Heart right ventricle (tissue), 16 donors: ENCODE data around the gene TAS2R39. TPM values are rescaled to one million over a fixed set of nuclear protein-coding genes. Genes with fewer than 3 reads are reported as not detected.

Experiments
- ATAC-seq, 8 donors: fragments of 200-7000 bp; cut with Tn5 transposase; one replicate each; pipeline ENCODE4 v1.9.1; 2020; ENCODE audit warnings: mild to moderate bottlenecking in 8 of 8, moderate library complexity in 8 of 8, moderate number of reproducible peaks in 1 of 8
- DNase-seq, 2 donors: peaks; one replicate each; pipeline ENCODE4 v3.0.0-alpha.2; 2020
- H3K27ac ChIP-seq, 10 donors: fragments of 200-600 bp; sonication (generic) in 2 of 10; one replicate each; pipeline versions ENCODE4 v1.5.0 to v1.8.0; 2020 to 2022; ENCODE audit warnings: mild to moderate bottlenecking in 3 of 10
- H3K27me3 ChIP-seq, 7 donors: fragments of 200-600 bp; one replicate each; pipeline ENCODE4 v1.8.0; 2021 to 2022; ENCODE audit warnings: mild to moderate bottlenecking in 2 of 7
- H3K36me3 ChIP-seq, 9 donors: fragments of 200-600 bp; sonication (generic) in 1 of 9; one replicate each; pipeline versions ENCODE4 v1.5.0 to v1.8.0; 2020 to 2022; ENCODE audit warnings: mild to moderate bottlenecking in 2 of 9
- H3K4me1 ChIP-seq, 9 donors: fragments of 200-600 bp; sonication (generic) in 1 of 9; one replicate each; pipeline versions ENCODE4 v1.5.0 to v1.8.0; 2020 to 2022; ENCODE audit warnings: mild to moderate bottlenecking in 4 of 9
- H3K4me3 ChIP-seq, 10 donors: fragments of 200-600 bp; sonication (generic) in 2 of 10; one replicate each; pipeline versions ENCODE4 v1.5.0 to v1.8.0; 2020 to 2022; ENCODE audit warnings: mild to moderate bottlenecking in 7 of 10, moderate library complexity in 2 of 10
- H3K9me3 ChIP-seq, 11 donors: fragments of 200-600 bp in 10 of 11; sonication (generic) in 2 of 11; one replicate each; pipeline versions ENCODE4 v1.5.0 to v1.8.0; 2013 to 2022; ENCODE audit warnings: mild to moderate bottlenecking in 2 of 11, control low read depth in 1 of 11, moderate library complexity in 1 of 11
- WGBS, 2 donors: extraction: QIAGEN DNeasy Blood & Tissue Kit; methylation state at CpG; one replicate each; pipeline ENCODE4 v1.1.7; 2013; ENCODE audit warnings: inconsistent platforms in 1 of 2; 5-methylcytosine and 5-hydroxymethylcytosine counted together
- intact Hi-C, 10 donors: fragments of 100-400 bp; cut with DNase I; formaldehyde crosslinking; loops; one replicate each; pipeline versions ENCODE4 v1.11.1 to v1.14.2; 2022
- polyA plus RNA-seq, 2 donors: library from polyadenylated mRNA; stranded (reverse); fragments of 200-250 nt; gene quantifications; one replicate each; pipeline ENCODE4 v1.2.3, GENCODE V29; 2013
- total RNA-seq, 10 donors: library from RNA; stranded (reverse); fragmentation: NEBNext Ultra II Directional in 3 of 10; extraction: Animal tissue kit (Norgen Biotek cat#: 25700) in 3 of 10; gene quantifications; one replicate each; pipeline versions ENCODE4 v1.2.1 to v1.2.4, GENCODE V29; 2021 to 2023
- TF ChIP-seq, protein P1 (sequence below), 9 donors: fragments of 200-600 bp; sonication (generic) in 2 of 9; IDR thresholded peaks; one replicate each; pipeline versions ENCODE4 v1.5.0 to v1.8.0; 2021 to 2022; ENCODE audit warnings: antibody characterized with exemption in 9 of 9, mild to moderate bottlenecking in 5 of 9, moderate library complexity in 1 of 9
- donor health status: Arrhythmogenic right ventricular cardiomyopathy.
- donor health status: ischemic (EF 13 %, LVEDD 7.1; RV severe dilation, severe dysfunction).
- donor health status: healthy with polysubstance abuse.
- donor health status: DM: no; HTN: yes; CAD: no.
- donor health status: DM: no; HTN: no; CAD: no.
- donor health status: ischemic (EF 25% LVEDD 6.9; RV normal size, moderate dysfunction).
- donor health status: ischemic (EF 25% LVEDD 5.7; RV mildly dilated, moderate dysfunction).
- donor health status: healthy.
- donor health status: DM: yes; HTN: yes; CAD: no.
- donor health status: Ischemic cardiomyopathy.
- donor health status: ischemic (EF 35%, LVEDD 5.7; RV mildly dilated, moderate dysfunction).
- donor health status: nonischemic (EF 11% LVEDD 7.7; RV severe dilation, severe dysfunction).
- donor health status: DM: yes; HTN: yes; CAD: no.
- donor health status: PGD.
- donor health status: ischemic (EF 29% LVEDD 5.4; RV normal size, mild dysfunction).
- donor health status: nonischemic (EF 23%, LVEDD 6.1; RV moderate dilation, normal function).

The TAS2R39 gene
- total and polyA plus RNA-seq, 12 donors, result not detected

DNA sequence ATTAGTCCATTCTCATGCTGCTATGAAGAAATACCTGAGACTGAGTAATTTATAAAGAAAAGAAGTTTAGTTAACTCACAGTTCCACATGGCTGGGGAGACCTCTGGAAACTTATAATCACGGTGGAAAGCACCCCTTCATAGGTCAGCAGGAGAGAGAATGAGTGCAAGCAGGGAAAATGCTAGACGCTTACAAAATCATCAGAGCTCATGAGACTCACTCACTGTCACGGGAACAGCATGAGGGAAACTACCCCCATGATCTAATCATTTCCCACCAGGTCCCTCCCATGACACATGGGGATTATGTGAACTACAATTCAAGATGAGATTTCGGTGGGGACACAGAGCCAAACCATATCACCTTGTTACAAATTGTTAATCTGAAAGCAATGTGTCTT lies 15.8 kb downstream of the TAS2R39 start:
- H3K36me3 ChIP-seq, result no peaks in the 10 kb centered on the region
- intact Hi-C loops, result no loop called here
- H3K4me3 ChIP-seq, result no peak overlapping the region
- 64 to 67% methylated on average over 4 of the region's 4 CpGs for WGBS, 2 donors
- DNase-seq (no peak), ATAC-seq (no peak)
- no peak overlapping the region for H3K27ac ChIP-seq
- peaks cover 0 to 33% (median 0%) of the 10 kb centered on the region in 11 donors for H3K9me3 ChIP-seq
- TF ChIP-seq, protein P1, sequence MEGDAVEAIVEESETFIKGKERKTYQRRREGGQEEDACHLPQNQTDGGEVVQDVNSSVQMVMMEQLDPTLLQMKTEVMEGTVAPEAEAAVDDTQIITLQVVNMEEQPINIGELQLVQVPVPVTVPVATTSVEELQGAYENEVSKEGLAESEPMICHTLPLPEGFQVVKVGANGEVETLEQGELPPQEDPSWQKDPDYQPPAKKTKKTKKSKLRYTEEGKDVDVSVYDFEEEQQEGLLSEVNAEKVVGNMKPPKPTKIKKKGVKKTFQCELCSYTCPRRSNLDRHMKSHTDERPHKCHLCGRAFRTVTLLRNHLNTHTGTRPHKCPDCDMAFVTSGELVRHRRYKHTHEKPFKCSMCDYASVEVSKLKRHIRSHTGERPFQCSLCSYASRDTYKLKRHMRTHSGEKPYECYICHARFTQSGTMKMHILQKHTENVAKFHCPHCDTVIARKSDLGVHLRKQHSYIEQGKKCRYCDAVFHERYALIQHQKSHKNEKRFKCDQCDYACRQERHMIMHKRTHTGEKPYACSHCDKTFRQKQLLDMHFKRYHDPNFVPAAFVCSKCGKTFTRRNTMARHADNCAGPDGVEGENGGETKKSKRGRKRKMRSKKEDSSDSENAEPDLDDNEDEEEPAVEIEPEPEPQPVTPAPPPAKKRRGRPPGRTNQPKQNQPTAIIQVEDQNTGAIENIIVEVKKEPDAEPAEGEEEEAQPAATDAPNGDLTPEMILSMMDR (IDR thresholded peaks at IDR 0.05), result no peak
- H3K27me3 ChIP-seq, result peaks cover 0 to 4% (median 0%) of the 10 kb centered on the region in 7 donors
- no peaks in the 10 kb centered on the region for H3K4me1 ChIP-seq

DNA sequence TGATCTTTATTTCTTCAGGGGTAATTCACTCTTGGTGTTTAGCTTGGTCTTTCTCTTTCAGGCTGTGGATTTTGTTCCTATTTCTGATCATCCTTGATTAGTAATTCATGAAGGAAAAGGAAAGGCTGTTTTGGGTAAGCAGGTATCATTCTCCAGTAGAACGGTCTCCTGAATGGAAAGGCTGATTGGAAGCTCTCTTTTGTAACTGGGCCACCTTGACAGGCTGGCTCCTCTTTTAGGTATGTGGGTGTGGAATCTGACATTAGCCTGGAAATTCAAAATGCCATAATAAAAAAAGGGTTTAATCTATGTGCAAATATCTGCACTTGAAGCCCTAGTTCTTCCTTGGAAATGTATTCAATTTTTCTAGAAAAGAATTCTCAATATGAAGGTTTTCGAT lies 18.9 kb downstream of the TAS2R39 start:
- intact Hi-C loops, result loop anchor here in 1 of 10 donors (10.0 kb wide), 1 partner anchor 347 kb away; the partner anchor contains the start of gene EPHB6
- no peak overlapping the region for H3K4me3 ChIP-seq
- peaks cover 0 to 4% (median 0%) of the 10 kb centered on the region in 7 donors for H3K27me3 ChIP-seq
- peaks cover 0 to 20% (median 0%) of the 10 kb centered on the region in 11 donors for H3K9me3 ChIP-seq
- ATAC-seq, result no peak
- TF ChIP-seq, protein P1 (IDR thresholded peaks at IDR 0.05), result no peak
- no peaks in the 10 kb centered on the region for H3K36me3 ChIP-seq
- 86 to 93% methylated on average over 2 of the region's 2 CpGs for WGBS, 2 donors
- DNase-seq, result no peak
- H3K27ac ChIP-seq, result no peak overlapping the region
- peaks cover 0 to 10% (median 0%) of the 10 kb centered on the region in 9 donors for H3K4me1 ChIP-seq

- intact Hi-C loops, result loop anchor here in 1 of 10 donors (10.0 kb wide), 1 partner anchor 349 kb away; the partner anchor contains the start of gene EPHB6
- ATAC-seq (no peak), DNase-seq (no peak)
- Histone ChIP-seq H3K36me3 (no peaks in the 10 kb centered on the region), H3K27me3 (peaks cover 0 to 4% (median 0%) of the 10 kb centered on the region in 7 donors), H3K4me1 (peaks cover 0 to 10% (median 0%) of the 10 kb centered on the region in 9 donors), H3K9me3 (peaks cover 0 to 8% (median 0%) of the 10 kb centered on the region in 11 donors), H3K27ac (no peak overlapping the region), H3K4me3 (no peak overlapping the region)
- WGBS, 2 donors, result 78 to 90% methylated on average over 3 of the region's 3 CpGs
- TF ChIP-seq, protein P1 (IDR thresholded peaks at IDR 0.05), result no peak
Measured at GRCh38 chr7:143203386-143203785, 20.2 kb downstream of the TAS2R39 start.

DNA sequence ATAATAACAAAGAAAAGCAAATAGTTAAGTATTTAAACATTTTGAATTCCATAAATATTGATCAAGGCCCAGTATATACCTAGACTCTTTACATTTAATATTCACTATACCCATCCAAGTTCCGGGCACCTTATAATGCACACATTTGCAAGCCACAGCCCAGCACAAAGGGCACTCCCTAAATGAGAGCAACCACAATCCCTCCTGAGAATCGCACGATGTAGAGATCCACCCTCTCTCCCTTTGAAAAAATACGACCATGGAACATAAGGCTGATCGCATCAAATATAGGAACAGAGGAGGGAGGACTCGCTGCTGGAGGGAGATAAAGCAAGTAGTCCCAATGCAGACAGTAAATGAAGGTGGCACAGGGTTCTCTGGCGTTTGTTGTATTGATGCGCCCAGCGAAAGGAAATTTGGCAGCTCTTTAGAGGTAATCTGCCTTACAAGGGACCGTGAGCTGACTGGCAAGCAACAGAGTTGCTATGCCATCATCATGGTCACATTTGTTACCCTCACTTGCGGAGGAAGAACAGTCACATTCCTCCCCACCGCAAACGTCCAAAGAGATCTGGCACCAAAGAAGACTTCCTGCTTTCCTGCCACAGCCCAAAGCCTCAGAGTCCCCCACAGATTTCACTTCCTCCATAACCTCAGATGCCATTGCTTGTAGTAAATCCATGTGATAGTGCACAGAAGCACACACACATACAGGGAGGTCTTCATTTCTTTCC lies 22.5 kb downstream of the TAS2R39 start:
- Histone ChIP-seq H3K9me3 (no peaks in the 10 kb centered on the region), H3K27ac (no peak overlapping the region), H3K4me3 (peak overlapping the region in 1 of 10 donors; percentile 10), H3K4me1 (peaks cover 0 to 14% (median 0%) of the 10 kb centered on the region in 9 donors), H3K27me3 (peaks cover 0 to 4% (median 0%) of the 10 kb centered on the region in 7 donors), H3K36me3 (no peaks in the 10 kb centered on the region)
- peak in 7 of 8 donors; percentile 33 to 80 (median 55) for ATAC-seq
- DNase-seq, result peak in 1 of 2 donors; percentile 23
- WGBS, 2 donors, result 68 to 75% methylated on average over 13 of the region's 13 CpGs
- TF ChIP-seq, protein P1 (IDR thresholded peaks at IDR 0.05), result no peak
- intact Hi-C loops, result loop anchor here in 2 of 10 donors (1.0 to 10.0 kb wide), 2 partner anchors 203 to 351 kb away; partner anchors contain the start of gene EPHB6 (in 1 of the 2)
